ENCODE measurements around the gene PPP2R3C. TPM values are rescaled to one million over a fixed set of nuclear protein-coding genes. Genes with fewer than 3 reads are reported as not detected.
A peak's percentile ranks its signal among the peaks of the same experiment; 100 is the strongest.

Gene PPP2R3C
- total and polyA plus RNA-seq, 2 of the 4 experiments (the other 2 are of a cell fraction), result 15.9 to 17.0 TPM

DNA sequence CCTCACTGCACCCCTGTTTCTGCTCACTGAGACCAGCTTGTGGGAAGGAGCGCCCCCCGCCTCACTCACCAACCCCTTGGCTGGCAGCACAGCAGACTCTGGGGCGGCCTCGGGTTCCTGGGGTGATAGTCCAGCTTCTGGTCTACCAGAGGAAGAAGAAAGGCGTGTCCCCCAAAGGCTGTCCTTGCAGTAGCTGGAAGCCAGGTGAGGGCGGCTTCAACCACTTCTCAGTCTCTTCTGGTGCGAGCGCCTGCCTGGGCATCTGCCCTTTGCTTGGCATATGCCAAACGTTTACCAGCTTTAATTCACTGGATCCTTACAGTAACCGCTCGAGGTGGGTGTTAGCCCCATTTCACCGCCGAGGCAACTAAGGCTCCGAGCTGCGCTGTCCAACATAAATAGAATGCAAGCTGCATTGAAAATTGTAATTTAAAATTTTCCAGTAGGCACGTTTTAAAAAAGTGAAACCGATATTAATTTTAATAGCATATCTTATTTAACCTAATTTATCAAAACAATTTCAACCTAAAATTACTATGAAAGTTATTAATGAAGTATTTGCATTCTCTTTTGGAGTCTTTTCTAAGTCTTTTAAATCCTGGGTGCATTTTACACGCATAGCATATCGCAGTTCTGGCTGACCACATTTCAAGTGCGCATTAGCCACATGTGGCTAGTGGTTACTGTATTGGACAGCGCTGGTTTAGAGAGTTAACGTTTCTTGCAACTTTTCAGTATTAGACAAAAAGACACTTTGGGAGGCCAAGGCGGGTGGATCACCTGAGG, 74.8 kb downstream of the PPP2R3C start:
- Histone ChIP-seq H2AK9ac (replicated peaks; ENCODE audit: low read depth, low read length, poor library complexity) (peak overlapping the region; percentile 95), H4K5ac (ENCODE audit: low read depth, low read length) (peak overlapping the region; percentile 42), H2BK120ac (ENCODE audit: low read depth, low read length) (peak overlapping the region; percentile 80), H3K4ac (ENCODE audit: low read depth, low read length) (peak overlapping the region; percentile 96), H3K56ac (ENCODE audit: extremely low read depth, insufficient read depth, low read length) (peak overlapping the region; percentile 38; the same call in 1 of the 2 replicates), H3K9me3 (ENCODE audit: control insufficient read depth, insufficient read depth, low read length) (no peaks in the 10 kb centered on the region), H2BK5ac (ENCODE audit: low read depth, low read length, poor library complexity, severe bottlenecking) (peak overlapping the region; percentile 95), H3K79me1 (ENCODE audit: low read depth in 1 of 2, low read length in 2 of 2) (peaks cover 12 to 53% of the 10 kb centered on the region in 2 experiments), H3K18ac (ENCODE audit: low read depth, low read length) (peak overlapping the region; percentile 42), H3K4me1 (ENCODE audit: control insufficient read depth, insufficient read depth, low read length) (peaks cover 2% of the 10 kb centered on the region; the same call in 1 of the 2 replicates), H2BK15ac (ENCODE audit: low read depth, low read length) (no peak overlapping the region), H2BK20ac (ENCODE audit: low read depth, low read length) (no peak overlapping the region), H2AFZ (replicated peaks; ENCODE audit: low read length, poor library complexity) (peak overlapping the region; percentile 95), H4K20me1 (ENCODE audit: insufficient read depth, low read length) (no peaks in the 10 kb centered on the region), H4K91ac (ENCODE audit: insufficient read depth, low read depth, low read length) (peak overlapping the region; percentile 93), H4K8ac (ENCODE audit: low read depth in 2 of 2, low read length in 2 of 2) (peak overlapping the region; percentile 81 to 96; a peak in 2 of 4 replicates), H3K23ac (ENCODE audit: low read depth, low read length) (peak overlapping the region; percentile 71; the same call in 1 of the 2 replicates), H3K14ac (replicated peaks; ENCODE audit: low read depth, low read length) (peak overlapping the region; percentile 72), H3K4me3 (ENCODE audit: insufficient read depth, low read depth, low read length) (peak overlapping the region; percentile 79), H3K9ac (ENCODE audit: low read depth, low read length) (peak overlapping the region; percentile 95), H3K36me3 (ENCODE audit: control insufficient read depth, insufficient read depth, low read length) (peaks cover 3% of the 10 kb centered on the region; the same call in 1 of the 2 replicates), H3K4me2 (ENCODE audit: low read depth, low read length) (peak overlapping the region; percentile 94), H3K27me3 (ENCODE audit: control insufficient read depth, insufficient read depth, low read length) (no peaks in the 10 kb centered on the region), H2AK5ac (ENCODE audit: low read depth, low read length) (peak overlapping the region; percentile 77; the same call in 1 of the 2 replicates), H3K27ac (ENCODE audit: insufficient read depth, low read length) (peak overlapping the region; percentile 97), H3K9me1 (ENCODE audit: insufficient read depth, low read length) (peaks cover 4% of the 10 kb centered on the region; the same call in 1 of the 2 replicates)
- peak; percentile 12 for ATAC-seq (ENCODE audit: low read depth)
- DNase-seq, result peak; percentile 4
- in situ Hi-C loops (cut with MboI; ENCODE audit: low sequenced_read_pairs), result no loop called here
- WGBS, 2 experiments (ENCODE audit: extremely low coverage in 2 of 2, insufficient read length in 1 of 2), result 20% methylated on average over 1 of the region's 23 CpGs; no CpG with 5 or more reads in 1 of the 2 experiments
- intact Hi-C loops (cut with micrococcal nuclease), result loop anchor here (10.0 kb wide), 1 partner anchor 368 kb away; no protein-coding TSS in a partner anchor
- no TSS peak for BruUV-seq (replicated peaks)
- no peak for TF ChIP-seq MAZ (IDR thresholded peaks at IDR 0.05; ENCODE audit: borderline replicate concordance, low read depth, low read length)
- TF ChIP-seq CTCF (conservative IDR thresholded peaks at IDR 0.05; ENCODE audit: low read depth, low read length), result no peak
- TF ChIP-seq CEBPB (IDR thresholded peaks at IDR 0.05; ENCODE audit: low read depth, low read length), result no peak
- no peak for TF ChIP-seq RFX5 (IDR thresholded peaks at IDR 0.05; ENCODE audit: low read depth, low read length)
- TF ChIP-seq SMC3 (IDR thresholded peaks at IDR 0.05; ENCODE audit: low read depth, low read length), result no peak
- no peak for TF ChIP-seq MAFK (IDR thresholded peaks at IDR 0.05; ENCODE audit: low read depth, low read length)
- TF ChIP-seq, protein P1, sequence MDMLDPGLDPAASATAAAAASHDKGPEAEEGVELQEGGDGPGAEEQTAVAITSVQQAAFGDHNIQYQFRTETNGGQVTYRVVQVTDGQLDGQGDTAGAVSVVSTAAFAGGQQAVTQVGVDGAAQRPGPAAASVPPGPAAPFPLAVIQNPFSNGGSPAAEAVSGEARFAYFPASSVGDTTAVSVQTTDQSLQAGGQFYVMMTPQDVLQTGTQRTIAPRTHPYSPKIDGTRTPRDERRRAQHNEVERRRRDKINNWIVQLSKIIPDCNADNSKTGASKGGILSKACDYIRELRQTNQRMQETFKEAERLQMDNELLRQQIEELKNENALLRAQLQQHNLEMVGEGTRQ (IDR thresholded peaks at IDR 0.05; ENCODE audit: low read depth, low read length), result no peak
- no peak for TF ChIP-seq BHLHE40 (IDR thresholded peaks at IDR 0.05; ENCODE audit: low read depth, low read length)
- no peak for TF ChIP-seq POLR2A (IDR thresholded peaks at IDR 0.05; ENCODE audit: low read depth, low read length)
- no peak for TF ChIP-seq RCOR1 (IDR thresholded peaks at IDR 0.05; ENCODE audit: insufficient replicate concordance, low read length)
- no peak for TF ChIP-seq NFE2L2 (IDR thresholded peaks at IDR 0.05; ENCODE audit: low read depth, low read length)
- TF ChIP-seq, protein P2, sequence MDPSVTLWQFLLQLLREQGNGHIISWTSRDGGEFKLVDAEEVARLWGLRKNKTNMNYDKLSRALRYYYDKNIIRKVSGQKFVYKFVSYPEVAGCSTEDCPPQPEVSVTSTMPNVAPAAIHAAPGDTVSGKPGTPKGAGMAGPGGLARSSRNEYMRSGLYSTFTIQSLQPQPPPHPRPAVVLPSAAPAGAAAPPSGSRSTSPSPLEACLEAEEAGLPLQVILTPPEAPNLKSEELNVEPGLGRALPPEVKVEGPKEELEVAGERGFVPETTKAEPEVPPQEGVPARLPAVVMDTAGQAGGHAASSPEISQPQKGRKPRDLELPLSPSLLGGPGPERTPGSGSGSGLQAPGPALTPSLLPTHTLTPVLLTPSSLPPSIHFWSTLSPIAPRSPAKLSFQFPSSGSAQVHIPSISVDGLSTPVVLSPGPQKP (IDR thresholded peaks at IDR 0.05; ENCODE audit: borderline replicate concordance, low read depth, low read length), result no peak
- TF ChIP-seq CHD1 (IDR thresholded peaks at IDR 0.05; ENCODE audit: low read depth, low read length), result no peak
- ChIA-PET POLR2A (ENCODE audit: unreplicated experiment) (no interaction called here), CTCF (interaction anchor here (1.5 kb wide), 1 partner anchor 22 kb away, joined by 3 read pairs; no protein-coding TSS in a partner anchor)
- dilution Hi-C loops (cut with HindIII; ENCODE audit: low sequenced_read_pairs, unreplicated experiment), result no loop called here
